Measurements from ENCODE around the gene CIRBP. TPM values are rescaled to one million over a fixed set of nuclear protein-coding genes. Genes with fewer than 3 reads are reported as not detected.

The CIRBP gene
- total and polyA plus RNA-seq, 9 of the 15 experiments (the other 6 are each of a cell fraction or from before 2014, with no cell fraction given) = 20.5 to 327 (median 176) TPM

GRCh38 chr19:1307320-1307719 lies 38.2 kb downstream of the CIRBP start (continued):
- peak; percentile 96 to 99 for TF ChIP-seq UBTF (IDR thresholded peaks at IDR 0.05; ENCODE audit: borderline replicate concordance in 1 of 2, low read depth in 2 of 2, low read length in 2 of 2)
- TF ChIP-seq ZBTB7A (IDR thresholded peaks at IDR 0.05; ENCODE audit: borderline replicate concordance, control insufficient read depth, low read depth, low read length) = peak; percentile 54; the same call in 1 of the 2 replicates
- TF ChIP-seq EGR1 (conservative IDR thresholded peaks at IDR 0.05) = peak; percentile 78
- peak; percentile 49 for TF ChIP-seq KDM5B (IDR thresholded peaks at IDR 0.05; ENCODE audit: insufficient replicate concordance, low read depth, low read length)
- TF ChIP-seq SRSF7 (optimal IDR thresholded peaks at IDR 0.05; ENCODE audit: low read depth, low read length) = no peak
- no peak for TF ChIP-seq NR2C2 (CRISPR knock-in tag; IDR thresholded peaks at IDR 0.05)
- peak; percentile 55; the same call in 1 of the 2 replicates for TF ChIP-seq NR2C2 (tag; IDR thresholded peaks at IDR 0.05)
- TF ChIP-seq CXXC5 (CRISPR knock-in tag; IDR thresholded peaks at IDR 0.05) = peak; percentile 86
- TF ChIP-seq RUNX1 (IDR thresholded peaks at IDR 0.05; ENCODE audit: low read depth) = no peak
- peak; percentile 84 for TF ChIP-seq POLR2G (IDR thresholded peaks at IDR 0.05; ENCODE audit: low read depth, low read length)
- no peak for TF ChIP-seq BRCA1 (IDR thresholded peaks at IDR 0.05)
- TF ChIP-seq BRCA1 (CRISPR knock-in tag; IDR thresholded peaks at IDR 0.05) = no peak
- no peak for TF ChIP-seq MNT (conservative IDR thresholded peaks at IDR 0.05)
- peak; percentile 73 for TF ChIP-seq POLR2A (conservative IDR thresholded peaks at IDR 0.05)
- TF ChIP-seq IRF9 (tag; IDR thresholded peaks at IDR 0.05) = no peak
- peak; percentile 55; the same call in 1 of the 2 replicates for TF ChIP-seq PHF8 (IDR thresholded peaks at IDR 0.05; ENCODE audit: borderline replicate concordance, low read length)
- TF ChIP-seq ADNP (tag; IDR thresholded peaks at IDR 0.05) = 0 out of 2 replicates have a peak, but pooled peaks have one; percentile 72
- peak; percentile 62 for TF ChIP-seq GABPB1 (CRISPR knock-in tag; IDR thresholded peaks at IDR 0.05)
- TF ChIP-seq JUNB (CRISPR knock-in tag; conservative IDR thresholded peaks at IDR 0.05) = no peak
- peak in 1 of 2 experiments; percentile 58 for TF ChIP-seq E2F6 (IDR thresholded peaks at IDR 0.05; ENCODE audit: borderline replicate concordance in 1 of 2, extremely low read depth in 1 of 2, insufficient read depth in 1 of 2, insufficient read length in 1 of 2, low read depth in 1 of 2, low read length in 1 of 2, poor library complexity in 1 of 2, severe bottlenecking in 1 of 2)
- 0 out of 2 replicates have a peak, but pooled peaks have one; percentile 9 for TF ChIP-seq CTBP1 (IDR thresholded peaks at IDR 0.05; ENCODE audit: borderline replicate concordance)
- no peak for TF ChIP-seq ETV5 (CRISPR knock-in tag; IDR thresholded peaks at IDR 0.05; ENCODE audit: low read depth)
- peak; percentile 82 for TF ChIP-seq HNRNPLL (IDR thresholded peaks at IDR 0.05; ENCODE audit: low read depth, low read length, poor library complexity, severe bottlenecking)
- TF ChIP-seq RFX7 (CRISPR knock-in tag; IDR thresholded peaks at IDR 0.05) = no peak

Measured in K562 (cell line).